HG03196 (cell line): ENCODE data around the gene ASCC1.
"Not testable (repeated sequence)": the region's sequence is repeated elsewhere in the genome, so short reads cannot be mapped to it uniquely, and the experiment has no call there.

Source experiments
- ATAC-seq: cut with Tn5 transposase; IDR thresholded peaks from one replicate; pipeline ENCODE4 v1.9.1; 2021; ENCODE audit not compliant: unreplicated experiment

The ASCC1 gene

GRCh38 chr10:72249176-72249862, 33.2 kb upstream of the ASCC1 start:
- not testable (repeated sequence) for ATAC-seq

- ATAC-seq, result peak; percentile 88
Observed at GRCh38 chr10:72248468-72249151, 32.5 kb upstream of the ASCC1 start.

- ATAC-seq, result no peak
Observed at GRCh38 chr10:72245949-72246525, 30.0 kb upstream of the ASCC1 start.

GRCh38 chr10:72244573-72245038, 28.5 kb upstream of the ASCC1 start:
- ATAC-seq, result no peak

GRCh38 chr10:72243822-72244437, 27.9 kb upstream of the ASCC1 start:
- no peak for ATAC-seq

- ATAC-seq, result no peak
Observed at GRCh38 chr10:72242675-72243074, 26.6 kb upstream of the ASCC1 start.

GRCh38 chr10:72241691-72242252, 25.7 kb upstream of the ASCC1 start:
- no peak for ATAC-seq

GRCh38 chr10:72240371-72240770, 24.3 kb upstream of the ASCC1 start:
- no peak for ATAC-seq

- ATAC-seq, result no peak
Observed at GRCh38 chr10:72239409-72239808, 23.3 kb upstream of the ASCC1 start.

- no peak for ATAC-seq
Observed at GRCh38 chr10:72238392-72239175, 22.5 kb upstream of the ASCC1 start.

GRCh38 chr10:72235544-72236279, 19.6 kb upstream of the ASCC1 start:
- no peak for ATAC-seq

GRCh38 chr10:72234560-72235095, 18.6 kb upstream of the ASCC1 start:
- ATAC-seq, result no peak

GRCh38 chr10:72233621-72234020, 17.5 kb upstream of the ASCC1 start:
- ATAC-seq, result no peak

- no peak for ATAC-seq
Observed at GRCh38 chr10:72229261-72230251, 13.5 kb upstream of the ASCC1 start.

GRCh38 chr10:72228318-72228751, 12.3 kb upstream of the ASCC1 start:
- no peak for ATAC-seq

- ATAC-seq, result no peak
Observed at GRCh38 chr10:72227826-72228225, 11.8 kb upstream of the ASCC1 start.

GRCh38 chr10:72226418-72227027, 10.4 kb upstream of the ASCC1 start:
- no peak for ATAC-seq

- not testable (repeated sequence) for ATAC-seq
Observed at GRCh38 chr10:72224191-72224590, 8.1 kb upstream of the ASCC1 start.
